K562 (cell line): ENCODE results near the gene AGO1. TPM values are rescaled to one million over a fixed set of nuclear protein-coding genes. Genes with fewer than 3 reads are reported as not detected.
A peak's percentile ranks its signal among the peaks of the same experiment; 100 is the strongest.

Experiments used
- CBX8 ChIP-seq: fragments of 200-600 bp; sonication (generic); IDR thresholded peaks from 2 replicates; pipeline ENCODE4 v1.6.1; 2012; ENCODE audit warnings: borderline replicate concordance, mixed run types, low read depth, mild to moderate bottlenecking, moderate library complexity, mixed read lengths, low read length, control low read depth, inconsistent platforms; ENCODE audit not compliant: poor library complexity, severe bottlenecking; ENCODE audit errors: extremely low read depth
- CREM ChIP-seq: IDR thresholded peaks from 2 replicates; pipeline ENCODE4 v1.6.1; 2014; ENCODE audit warnings: antibody characterized with exemption, low read depth
- CTCF ChIP-seq, 3 experiments: IDR thresholded peaks in 2 of 3; conservative IDR thresholded peaks in 1 of 3; 2 replicates each; pipeline ENCODE4 v1.5.1; 2011 to 2012; ENCODE audit warnings: low read length in 3 of 3, mild to moderate bottlenecking in 3 of 3, control low read depth in 2 of 3, improper control_type of control experiment in 1 of 3, inconsistent platforms in 1 of 3, low read depth in 1 of 3, mixed read lengths in 1 of 3, moderate library complexity in 1 of 3; ENCODE audit not compliant: insufficient read depth in 2 of 3
- DEAF1 ChIP-seq: fragments of 450-650 bp; formaldehyde crosslinking; IDR thresholded peaks from 2 replicates; pipeline ENCODE4 v1.4.0; 2020; ENCODE audit warnings: mild to moderate bottlenecking, moderate library complexity
- ETS1 ChIP-seq: conservative IDR thresholded peaks from 2 replicates; pipeline ENCODE4 v1.6.1; 2011; ENCODE audit warnings: low read depth, mild to moderate bottlenecking, low read length; ENCODE audit not compliant: control insufficient read depth
- FOS ChIP-seq: IDR thresholded peaks from 3 replicates; pipeline ENCODE4 v1.6.1; 2011; ENCODE audit not compliant: insufficient read length; ENCODE audit errors: extremely low read depth
- FOXJ2 ChIP-seq: fragments of 200-800 bp; sonication (Bioruptor generic); IDR thresholded peaks from 2 replicates; pipeline ENCODE4 v1.6.1; 2016; ENCODE audit warnings: missing genetic modification characterization, missing compliant biosample characterization
- KAT7 ChIP-seq: sonication (generic); formaldehyde crosslinking; IDR thresholded peaks from 2 replicates; pipeline ENCODE4 v1.8.0; 2022; ENCODE audit warnings: missing genetic modification reagents, mild to moderate bottlenecking, borderline replicate concordance
- NCOR1 ChIP-seq: fragments of 450-650 bp; IDR thresholded peaks from 2 replicates; pipeline ENCODE4 v1.6.1; 2016; ENCODE audit warnings: mild to moderate bottlenecking, moderate library complexity
- NR2C1 ChIP-seq, 2 experiments: fragments of 450-650 bp; IDR thresholded peaks; 2 replicates each; pipeline ENCODE4 v1.6.1; 2017; ENCODE audit warnings: mild to moderate bottlenecking in 2 of 2, antibody characterized with exemption in 1 of 2, inconsistent platforms in 1 of 2, missing compliant biosample characterization in 1 of 2, missing genetic modification characterization in 1 of 2
- PHB ChIP-seq: fragments of 250-450 bp; sonication (Bioruptor Pico); IDR thresholded peaks from 2 replicates; pipeline ENCODE4 v1.5.0; 2021
- PHF21A ChIP-seq: fragments of 450-650 bp; IDR thresholded peaks from 2 replicates; pipeline ENCODE4 v1.6.1; 2017; ENCODE audit warnings: low read depth, borderline replicate concordance
- RAD21 ChIP-seq, 2 experiments: fragments of 250-450 bp in 1 of 2; fragments of 450-650 bp in 1 of 2; sonication (Bioruptor Pico) in 1 of 2; formaldehyde crosslinking in 1 of 2; IDR thresholded peaks in 1 of 2; conservative IDR thresholded peaks in 1 of 2; 2 replicates each; pipeline versions ENCODE4 v1.4.0 to v1.8.0; 2020 to 2022; ENCODE audit warnings: mild to moderate bottlenecking in 2 of 2, moderate library complexity in 1 of 2
- SIN3A ChIP-seq, 2 experiments: fragments of 150-350 bp in 1 of 2; IDR thresholded peaks; 2 replicates each; pipeline ENCODE4 v1.6.1; 2011 to 2016; ENCODE audit warnings: borderline replicate concordance in 2 of 2, low read depth in 2 of 2, low read length in 2 of 2, mild to moderate bottlenecking in 2 of 2, moderate library complexity in 2 of 2; ENCODE audit not compliant: control insufficient read depth in 1 of 2
- SP2 ChIP-seq: IDR thresholded peaks from 2 replicates; pipeline ENCODE4 v1.6.1; 2011; ENCODE audit warnings: mild to moderate bottlenecking, low read depth, low read length, moderate library complexity; ENCODE audit not compliant: poor library complexity, severe bottlenecking; ENCODE audit errors: extremely low read depth
- ZMIZ1 ChIP-seq, 2 experiments: fragments of 150-350 bp in 1 of 2; IDR thresholded peaks; 2 replicates each; pipeline ENCODE4 v1.6.1; 2012 to 2016; ENCODE audit warnings: low read depth in 2 of 2, low read length in 2 of 2, mild to moderate bottlenecking in 1 of 2, moderate library complexity in 1 of 2
- ZNF121 ChIP-seq: sonication (generic); formaldehyde crosslinking; conservative IDR thresholded peaks from 2 replicates; pipeline ENCODE4 v1.8.0; 2022; ENCODE audit warnings: missing genetic modification reagents
- ZNF316 ChIP-seq: fragments of 450-650 bp; IDR thresholded peaks from 2 replicates; pipeline ENCODE4 v1.6.1; 2016
- ZNF76 ChIP-seq: fragments of 250-450 bp; sonication (Bioruptor Pico); IDR thresholded peaks from 2 replicates; pipeline ENCODE4 v1.4.0; 2020; ENCODE audit warnings: mild to moderate bottlenecking, moderate library complexity, borderline replicate concordance
- ZSCAN29 ChIP-seq: fragments of 450-650 bp; IDR thresholded peaks from 2 replicates; pipeline ENCODE4 v1.6.1; 2017
- polyA plus RNA-seq, 8 experiments: library from polyadenylated mRNA; depleted of rRNA in 4 of 8; stranded (reverse) in 5 of 8; unstranded in 3 of 8; fragments of >200 nt; fragmentation: Nextera tagmentation in 2 of 8; fragmentation: Illumina TruSeq in 1 of 8; extraction: Ambion mirVana in 2 of 8; extraction: Trizol in 1 of 8; gene quantifications; 2 replicates each; pipeline versions ENCODE4 v1.2.1 to v1.2.3, GENCODE V29; 2011 to 2014; ENCODE audit warnings: inconsistent platforms in 1 of 8, missing spikeins in 1 of 8
- total RNA-seq, 7 experiments: library from RNA; depleted of rRNA in 6 of 7; stranded (reverse); fragments of >200 nt in 6 of 7; fragmentation: Illumina TruSeq in 2 of 7; extraction: Trizol in 2 of 7; gene quantifications; 2 replicates each; pipeline versions ENCODE4 v1.2.1 to v1.2.3, GENCODE V29; 2011 to 2021; ENCODE audit warnings: low replicate concordance in 1 of 7

AGO1 gene
- total and polyA plus RNA-seq, 9 of the 15 experiments (the other 6 are each of a cell fraction or from before 2014, with no cell fraction given): 7.3 to 64.2 (median 26.0) TPM

GRCh38 chr1:35881850-35882273 is 1.1 kb upstream of the AGO1 start (continued):
- TF ChIP-seq CBX8 (no peak), PHB (CRISPR knock-in tag) (no peak), CTCF (IDR thresholded peaks at IDR 0.05 in 2 of 3, conservative IDR thresholded peaks at IDR 0.05 in 1 of 3; ENCODE audit: insufficient read depth in 2 of 3, low read depth in 1 of 3, low read length in 3 of 3) (no peak), ZNF316 (no peak), DEAF1 (no peak), ETS1 (no peak), ZMIZ1 (IDR thresholded peaks at IDR 0.05; ENCODE audit: low read depth in 2 of 2, low read length in 2 of 2) (0 out of 4 replicates have a peak, but pooled peaks of 1 of the 2 experiments have one; percentile 22), SP2 (no peak), FOS (no peak), ZSCAN29 (no peak), CREM (peak; percentile 79), NCOR1 (peak; percentile 75), SIN3A (IDR thresholded peaks at IDR 0.05; ENCODE audit: borderline replicate concordance in 2 of 2, control insufficient read depth in 1 of 2, low read depth in 2 of 2, low read length in 2 of 2) (peak; percentile 88 to 92; a peak in 2 of 4 replicates), RAD21 (CRISPR knock-in tag; conservative IDR thresholded peaks at IDR 0.05 in 1 of 2, IDR thresholded peaks at IDR 0.05 in 1 of 2) (no peak), NR2C1 (IDR thresholded peaks at IDR 0.05) (peak; percentile 11; the same call in 1 of the 2 replicates), NR2C1 (tag; IDR thresholded peaks at IDR 0.05) (no peak), ZNF121 (CRISPR knock-in tag) (no peak), PHF21A (no peak), ZNF76 (CRISPR knock-in tag) (no peak), KAT7 (CRISPR knock-in tag) (no peak), FOXJ2 (tag) (no peak)
